Lung (tissue), 12 donors: ENCODE data around the gene TCF15. TPM values are rescaled to one million over a fixed set of nuclear protein-coding genes. Genes with fewer than 3 reads are reported as not detected.

Experiments used
- ATAC-seq: fragments of 200-7000 bp; cut with Tn5 transposase; one replicate; pipeline ENCODE4 v1.9.1; 2020; ENCODE audit warnings: moderate number of reproducible peaks; ENCODE audit not compliant: insufficient read depth, low FRiP score
- DNase-seq, 3 donors: peaks; one replicate each; pipeline ENCODE4 v3.0.0-alpha.2; 2013 to 2017
- H3K27ac ChIP-seq, 2 donors: one replicate each; pipeline ENCODE4 v1.5.1; 2013; ENCODE audit warnings: mild to moderate bottlenecking in 2 of 2, moderate library complexity in 2 of 2, control low read depth in 1 of 2, inconsistent platforms in 1 of 2, low read depth in 1 of 2, low read length in 1 of 2
- H3K27me3 ChIP-seq, 3 donors: one replicate each; pipeline ENCODE4 v1.5.1; 2013; ENCODE audit warnings: low read length in 2 of 3; ENCODE audit not compliant: control insufficient read depth in 3 of 3, insufficient read depth in 3 of 3
- H3K36me3 ChIP-seq, 4 donors: one replicate each; pipeline ENCODE4 v1.5.1; 2013; ENCODE audit warnings: low read length in 4 of 4, mild to moderate bottlenecking in 1 of 4, moderate library complexity in 1 of 4; ENCODE audit not compliant: control insufficient read depth in 4 of 4, insufficient read depth in 4 of 4
- H3K4me1 ChIP-seq, 5 donors: one replicate each; pipeline ENCODE4 v1.5.1; 2013; ENCODE audit warnings: low read length in 5 of 5, mild to moderate bottlenecking in 2 of 5, moderate library complexity in 1 of 5; ENCODE audit not compliant: control insufficient read depth in 5 of 5, insufficient read depth in 5 of 5
- H3K4me3 ChIP-seq: one replicate; pipeline ENCODE4 v1.5.1; 2013; ENCODE audit warnings: mild to moderate bottlenecking, control low read depth, moderate library complexity
- H3K9ac ChIP-seq, 2 donors: one replicate each; pipeline ENCODE4 v1.5.1; 2013; ENCODE audit warnings: low read length in 2 of 2, control low read depth in 1 of 2; ENCODE audit not compliant: insufficient read depth in 1 of 2
- H3K9me3 ChIP-seq, 4 donors: one replicate each; pipeline ENCODE4 v1.5.1; 2013; ENCODE audit warnings: low read length in 3 of 4, mild to moderate bottlenecking in 1 of 4, moderate library complexity in 1 of 4; ENCODE audit not compliant: control insufficient read depth in 4 of 4, insufficient read depth in 3 of 4
- WGBS, 2 donors: extraction: QIAGEN DNeasy Blood & Tissue Kit; methylation state at CpG; one replicate each; pipeline ENCODE4 v1.1.7; 2013; 5-methylcytosine and 5-hydroxymethylcytosine counted together
- polyA plus RNA-seq, 2 donors: library from polyadenylated mRNA; stranded (reverse); fragments of 200-250 nt; gene quantifications; one replicate each; pipeline ENCODE4 v1.2.1, GENCODE V29; 2013
- total RNA-seq, 2 donors: library from RNA; depleted of rRNA in 1 of 2; stranded (reverse); fragments of >200 nt in 1 of 2; gene quantifications; one replicate each; pipeline ENCODE4 v1.2.1, GENCODE V29; 2014 to 2021
- TF ChIP-seq, protein P1 (sequence below): IDR thresholded peaks from 2 replicates; pipeline ENCODE4 v1.5.1; 2012; ENCODE audit warnings: mild to moderate bottlenecking; ENCODE audit errors: control extremely low read depth, extremely low read depth
- donor health status: control.
- donor health status: control.
- donor health status: Bipolar disorder and iron deficiency.
- donor health status: healthy.
- donor health status: DM: yes; HTN: yes; CAD: no.

TCF15 gene
- total and polyA plus RNA-seq, 4 donors: 0.28 to 0.82 (median 0.40) TPM; not detected in 1

DNA sequence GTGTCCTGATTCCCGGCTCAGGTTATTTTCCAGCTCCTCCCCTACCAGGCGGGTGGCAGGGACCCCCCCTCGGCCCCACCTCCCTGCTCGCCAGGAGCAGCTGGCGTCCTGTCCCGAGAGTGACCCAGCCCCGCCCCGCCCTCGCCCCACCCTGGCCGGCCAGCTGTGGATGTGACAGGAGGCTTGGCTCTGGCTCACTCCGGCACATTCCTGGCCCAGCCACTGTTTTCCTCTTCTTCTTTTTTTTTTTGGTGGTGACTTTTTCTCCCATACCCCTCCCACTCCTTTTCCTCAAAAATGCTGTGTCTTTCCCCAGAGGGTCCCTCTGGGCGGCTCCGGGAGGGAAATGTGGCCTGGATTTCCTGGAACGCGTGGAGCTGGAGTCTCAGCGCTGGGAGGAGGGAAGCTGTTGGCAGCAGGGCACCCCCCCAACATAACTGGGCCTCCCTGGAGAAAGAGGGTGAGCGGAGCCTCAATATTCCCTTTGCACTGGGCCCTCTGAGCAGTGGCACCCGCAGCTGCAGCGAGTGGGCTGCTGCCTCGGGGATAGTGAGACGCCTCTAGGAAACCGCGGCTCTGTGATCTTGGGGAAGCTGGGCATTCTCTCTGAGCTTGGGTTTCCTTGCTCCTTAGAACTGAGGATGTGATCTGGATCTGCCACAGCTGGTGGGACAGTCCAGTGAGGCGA, 38.2 kb downstream of the TCF15 start:
- Histone ChIP-seq H3K4me3 (no peak overlapping the region), H3K4me1 (peaks cover 0 to 17% (median 9%) of the 10 kb centered on the region in 5 donors), H3K27ac (peak overlapping the region in 1 of 2 donors; percentile 65), H3K27me3 (peaks cover 0 to 11% (median 3%) of the 10 kb centered on the region in 3 donors), H3K9me3 (no peaks in the 10 kb centered on the region), H3K36me3 (no peaks in the 10 kb centered on the region), H3K9ac (no peak overlapping the region)
- DNase-seq (peak; percentile 91 to 92 (median 91)), ATAC-seq (no peak)
- TF ChIP-seq, protein P1, sequence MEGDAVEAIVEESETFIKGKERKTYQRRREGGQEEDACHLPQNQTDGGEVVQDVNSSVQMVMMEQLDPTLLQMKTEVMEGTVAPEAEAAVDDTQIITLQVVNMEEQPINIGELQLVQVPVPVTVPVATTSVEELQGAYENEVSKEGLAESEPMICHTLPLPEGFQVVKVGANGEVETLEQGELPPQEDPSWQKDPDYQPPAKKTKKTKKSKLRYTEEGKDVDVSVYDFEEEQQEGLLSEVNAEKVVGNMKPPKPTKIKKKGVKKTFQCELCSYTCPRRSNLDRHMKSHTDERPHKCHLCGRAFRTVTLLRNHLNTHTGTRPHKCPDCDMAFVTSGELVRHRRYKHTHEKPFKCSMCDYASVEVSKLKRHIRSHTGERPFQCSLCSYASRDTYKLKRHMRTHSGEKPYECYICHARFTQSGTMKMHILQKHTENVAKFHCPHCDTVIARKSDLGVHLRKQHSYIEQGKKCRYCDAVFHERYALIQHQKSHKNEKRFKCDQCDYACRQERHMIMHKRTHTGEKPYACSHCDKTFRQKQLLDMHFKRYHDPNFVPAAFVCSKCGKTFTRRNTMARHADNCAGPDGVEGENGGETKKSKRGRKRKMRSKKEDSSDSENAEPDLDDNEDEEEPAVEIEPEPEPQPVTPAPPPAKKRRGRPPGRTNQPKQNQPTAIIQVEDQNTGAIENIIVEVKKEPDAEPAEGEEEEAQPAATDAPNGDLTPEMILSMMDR: no peak
- 22 to 36% methylated on average over 24 of the region's 24 CpGs for WGBS, 2 donors

DNA sequence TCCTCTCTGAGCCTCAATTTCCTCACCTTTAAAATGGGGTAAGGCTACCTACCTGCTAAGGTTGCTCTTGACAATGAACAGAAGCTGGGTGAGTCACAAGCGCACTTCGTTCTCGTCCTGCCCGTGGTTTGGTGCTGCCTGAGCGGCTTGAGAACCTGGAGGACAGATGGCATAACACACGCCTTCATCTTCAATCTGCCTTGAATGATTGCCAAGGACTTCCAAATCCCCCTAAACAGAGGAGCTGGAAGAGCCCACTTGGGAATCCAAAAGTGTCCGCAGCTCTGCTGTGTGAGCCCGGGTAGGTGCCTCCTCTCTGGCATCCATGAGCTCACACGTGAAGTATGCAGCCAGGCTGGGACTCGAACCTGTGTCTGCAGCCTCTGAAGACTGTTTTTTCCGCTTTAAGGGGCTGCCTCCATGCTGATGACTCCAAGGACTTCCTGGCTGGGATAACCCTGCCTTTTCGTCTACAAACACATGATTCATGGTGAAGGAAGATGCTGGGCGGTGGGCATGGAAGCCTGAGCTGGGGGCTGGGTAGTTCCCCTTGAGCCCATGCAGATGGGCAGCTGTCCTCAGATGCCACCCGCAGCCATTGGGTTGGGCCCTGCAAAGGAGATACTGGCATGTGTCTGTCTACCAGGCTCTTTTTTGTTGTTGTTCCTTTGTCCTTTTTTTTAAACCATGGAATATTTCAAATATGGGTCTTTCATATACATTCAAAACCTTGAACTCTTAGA, 41.3 kb downstream of the TCF15 start:
- WGBS, 2 donors: 59 to 63% methylated on average over 14 of the region's 14 CpGs
- DNase-seq: no peak
- TF ChIP-seq, protein P1: no peak
- H3K4me3 ChIP-seq: no peak overlapping the region
- peak overlapping the region in 1 of 2 donors; percentile 50 for H3K27ac ChIP-seq
- H3K9me3 ChIP-seq: no peaks in the 10 kb centered on the region
- H3K36me3 ChIP-seq: no peaks in the 10 kb centered on the region
- H3K9ac ChIP-seq: no peak overlapping the region
- H3K27me3 ChIP-seq: peaks cover 0 to 9% (median 3%) of the 10 kb centered on the region in 3 donors
- no peak for ATAC-seq
- H3K4me1 ChIP-seq: peaks cover 0 to 17% (median 9%) of the 10 kb centered on the region in 5 donors

DNA sequence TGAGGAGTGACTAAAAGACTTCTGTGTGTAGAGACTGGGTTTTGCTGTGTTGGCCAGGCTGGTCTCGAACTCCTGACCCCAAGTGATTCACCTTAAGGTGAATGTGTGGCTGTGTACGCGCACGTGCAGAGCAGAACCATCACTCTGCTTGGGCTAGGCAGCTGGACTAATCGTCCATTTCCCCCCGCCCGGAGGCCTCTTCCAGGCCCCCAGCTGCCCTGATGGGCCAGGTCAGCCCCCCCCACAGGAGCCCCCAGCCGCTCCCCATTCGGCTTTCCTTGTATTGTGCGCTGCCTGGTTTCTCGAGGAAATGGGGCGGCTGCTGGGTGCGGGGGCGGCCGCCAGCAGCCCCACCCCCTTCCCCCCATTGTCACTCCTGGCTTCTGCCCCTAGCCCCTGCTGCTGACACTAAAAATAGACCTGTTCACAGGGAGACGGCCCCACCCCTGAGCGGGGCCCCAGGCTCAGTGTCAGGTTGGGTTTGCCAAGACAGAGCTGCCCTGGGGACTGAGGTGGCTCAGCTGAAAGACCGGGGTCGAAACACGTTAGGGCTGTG, 41.9 kb downstream of the TCF15 start:
- no peak for ATAC-seq
- no peaks in the 10 kb centered on the region for H3K9me3 ChIP-seq
- DNase-seq: peak in 2 of 3 donors; percentile 7 to 49
- H3K27me3 ChIP-seq: peaks cover 0 to 9% (median 3%) of the 10 kb centered on the region in 3 donors
- TF ChIP-seq, protein P1: no peak
- no peaks in the 10 kb centered on the region for H3K36me3 ChIP-seq
- peaks cover 0 to 17% (median 9%) of the 10 kb centered on the region in 5 donors for H3K4me1 ChIP-seq
- no peak overlapping the region for H3K4me3 ChIP-seq
- H3K27ac ChIP-seq: peak overlapping the region in 1 of 2 donors; percentile 50
- H3K9ac ChIP-seq: no peak overlapping the region
- 25 to 29% methylated on average over 20 of the region's 20 CpGs for WGBS, 2 donors
